ENCODE measurements around the gene UBE2J1.

UBE2J1 gene

GRCh38 chr6:89287351-89288028, 65.0 kb downstream of the UBE2J1 start:
- no peak for DNase-seq

GRCh38 chr6:89286516-89286915, 66.0 kb downstream of the UBE2J1 start:
- DNase-seq: no peak

GRCh38 chr6:89284963-89285735, 67.4 kb downstream of the UBE2J1 start:
- no peak for DNase-seq

GRCh38 chr6:89284081-89284480, 68.4 kb downstream of the UBE2J1 start:
- DNase-seq: no peak

- no peak for DNase-seq
Observed at GRCh38 chr6:89282749-89283148, 69.8 kb downstream of the UBE2J1 start.

GRCh38 chr6:89281779-89282246, 70.7 kb downstream of the UBE2J1 start:
- no peak for DNase-seq

- DNase-seq: no peak
Observed at GRCh38 chr6:89278956-89279355, 73.6 kb downstream of the UBE2J1 start.

Measured in kidney glomerular epithelial cell (primary cell).